GM19023 (cell line): ENCODE measurements around the gene CRLF3.
"Not testable (repeated sequence)": the region's sequence is repeated elsewhere in the genome, so short reads cannot be mapped to it uniquely, and the experiment has no call there.

Experiments used
- ATAC-seq: cut with Tn5 transposase; IDR thresholded peaks from one replicate; pipeline ENCODE4 v1.9.1; 2021; ENCODE audit warnings: mild to moderate bottlenecking, moderate library complexity; ENCODE audit not compliant: unreplicated experiment

Gene CRLF3

GRCh38 chr17:30747621-30748020 is 76.9 kb downstream of the CRLF3 start:
- not testable (repeated sequence) for ATAC-seq

GRCh38 chr17:30742669-30743068 is 81.8 kb downstream of the CRLF3 start:
- ATAC-seq = not testable (repeated sequence)

DNA sequence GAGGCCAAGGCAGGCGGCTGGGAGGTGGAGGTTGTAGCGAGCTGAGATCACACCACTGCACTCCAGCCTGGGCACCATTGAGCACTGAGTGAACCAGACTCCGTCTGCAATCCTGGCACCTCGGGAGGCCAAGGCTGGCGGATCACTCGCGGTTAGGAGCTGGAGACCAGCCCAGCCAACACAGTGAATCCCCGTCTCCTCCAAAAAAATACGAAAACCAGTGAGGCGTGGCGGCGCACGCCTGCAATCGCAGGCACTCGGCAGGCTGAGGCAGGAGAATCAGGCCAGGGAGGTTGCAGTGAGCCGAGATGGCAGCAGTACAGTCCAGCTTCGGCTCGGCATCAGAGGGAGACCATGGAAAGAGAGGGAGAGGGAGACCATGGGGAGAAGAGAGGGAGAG is 88.1 kb downstream of the CRLF3 start:
- not testable (repeated sequence) for ATAC-seq

GRCh38 chr17:30735644-30736043 is 88.8 kb downstream of the CRLF3 start:
- not testable (repeated sequence) for ATAC-seq

DNA sequence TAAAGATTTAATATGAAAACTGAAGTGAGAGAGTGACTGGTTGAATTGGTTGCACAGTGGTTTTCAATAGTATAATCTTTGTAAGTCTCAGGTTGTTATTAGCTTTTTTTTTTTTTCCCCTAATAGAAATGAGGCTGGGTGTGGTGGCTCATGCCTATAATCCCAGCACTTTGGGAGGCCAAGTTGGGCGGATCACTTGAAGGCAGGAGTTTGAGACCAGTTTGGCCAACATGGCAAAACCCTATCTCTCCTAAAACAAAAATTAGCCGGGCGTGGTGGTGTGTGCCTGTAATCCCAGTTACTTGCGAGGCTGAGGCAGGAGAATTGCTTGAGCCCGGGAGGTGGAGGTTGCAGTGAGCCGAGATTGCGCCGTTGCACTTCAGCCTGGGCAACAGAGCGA is 89.3 kb downstream of the CRLF3 start:
- not testable (repeated sequence) for ATAC-seq

DNA sequence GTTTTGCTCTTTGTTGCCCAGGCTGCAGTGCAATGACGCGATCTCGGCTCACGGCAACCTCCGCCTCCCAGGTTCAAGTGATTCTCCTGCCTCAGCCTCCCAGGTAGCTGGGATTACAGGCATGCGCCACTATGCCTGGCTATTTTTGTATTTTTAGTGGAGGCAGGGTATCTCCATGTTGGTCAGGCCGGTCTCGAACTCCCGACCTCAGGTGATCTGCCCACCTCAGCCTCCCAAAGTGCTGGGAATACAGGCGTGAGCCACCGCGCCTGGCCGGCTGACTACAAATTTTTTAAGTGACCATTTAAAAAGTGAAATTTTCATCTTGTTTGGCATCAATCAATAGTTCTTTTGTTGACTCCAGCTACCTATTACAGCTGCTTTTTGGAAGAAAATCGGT is 90.3 kb downstream of the CRLF3 start:
- not testable (repeated sequence) for ATAC-seq
